GM19397 (cell line): ENCODE measurements around the gene KRT14.
"Not testable (repeated sequence)": the region's sequence is repeated elsewhere in the genome, so short reads cannot be mapped to it uniquely, and the experiment has no call there.

Experiments
- ATAC-seq: cut with Tn5 transposase; IDR thresholded peaks from one replicate; pipeline ENCODE4 v1.9.1; 2021; ENCODE audit warnings: mild to moderate bottlenecking, moderate library complexity; ENCODE audit not compliant: unreplicated experiment

The KRT14 gene

GRCh38 chr17:41623184-41623861, 36.6 kb upstream of the KRT14 start:
- not testable (repeated sequence) for ATAC-seq

- ATAC-seq = not testable (repeated sequence)
These were observed 35.9 kb upstream of the KRT14 start for GRCh38 chr17:41622340-41623183.

- ATAC-seq = no peak
These were observed 35.2 kb upstream of the KRT14 start for GRCh38 chr17:41621916-41622315.

- ATAC-seq = not testable (repeated sequence)
These were observed 34.7 kb upstream of the KRT14 start for GRCh38 chr17:41621435-41621817.

- ATAC-seq = no peak
These were observed 34.1 kb upstream of the KRT14 start for GRCh38 chr17:41620583-41621434.

- ATAC-seq = not testable (repeated sequence)
These were observed 33.4 kb upstream of the KRT14 start for GRCh38 chr17:41619927-41620582.

- ATAC-seq = no peak
These were observed 32.6 kb upstream of the KRT14 start for GRCh38 chr17:41619036-41619926.

- ATAC-seq = no peak
These were observed 31.8 kb upstream of the KRT14 start for GRCh38 chr17:41618341-41619035.

- ATAC-seq = no peak
These were observed 31.0 kb upstream of the KRT14 start for GRCh38 chr17:41617698-41618097.

- no peak for ATAC-seq
These were observed 30.4 kb upstream of the KRT14 start for GRCh38 chr17:41617136-41617535.

- ATAC-seq = not testable (repeated sequence)
These were observed 29.8 kb upstream of the KRT14 start for GRCh38 chr17:41616486-41616885.

- ATAC-seq = no peak
These were observed 28.8 kb upstream of the KRT14 start for GRCh38 chr17:41615454-41615853.

- ATAC-seq = not testable (repeated sequence)
These were observed 28.1 kb upstream of the KRT14 start for GRCh38 chr17:41614767-41615166.

GRCh38 chr17:41614098-41614497, 27.4 kb upstream of the KRT14 start:
- ATAC-seq = no peak

GRCh38 chr17:41613277-41614082, 26.8 kb upstream of the KRT14 start:
- no peak for ATAC-seq

GRCh38 chr17:41612376-41613160, 25.9 kb upstream of the KRT14 start, which contains the start of gene KRT16:
TSS of gene KRT16 (minus strand) at chr17:41612767. CDS start at chr17:41612688, 79 bp downstream.
- ATAC-seq = not testable (repeated sequence)

- ATAC-seq = no peak
These were observed 24.4 kb upstream of the KRT14 start for GRCh38 chr17:41610965-41611640.
